Natural killer cell (primary cell): Measurements from ENCODE around the gene DPP4. TPM values are rescaled to one million over a fixed set of nuclear protein-coding genes. Genes with fewer than 3 reads are reported as not detected.
A peak's percentile ranks its signal among the peaks of the same experiment; 100 is the strongest.

Experiments
- ATAC-seq, 3 donors: fragments of 150-1000 bp in 2 of 3; fragments of 200-7000 bp in 1 of 3; cut with Tn5 transposase; 1 replicate in 1 of 3; 2 replicates in 2 of 3; pipeline ENCODE4 v1.10.0; 2021; ENCODE audit warnings: mild to moderate bottlenecking in 2 of 3, moderate library complexity in 2 of 3
- DNase-seq, 2 donors: peaks; one replicate each; pipeline versions ENCODE4 v3.0.0 to v3.0.0-alpha.2; 2013 to 2021; ENCODE audit warnings: mixed read lengths in 1 of 2
- H3K27ac ChIP-seq: one replicate; pipeline ENCODE4 v1.5.1; 2013; ENCODE audit warnings: mild to moderate bottlenecking, low read length
- H3K27me3 ChIP-seq: one replicate; pipeline ENCODE4 v1.6.1; 2013; ENCODE audit warnings: low read length; ENCODE audit not compliant: control insufficient read depth, insufficient read depth
- H3K36me3 ChIP-seq: one replicate; pipeline ENCODE4 v1.6.1; 2013; ENCODE audit warnings: low read length; ENCODE audit not compliant: control insufficient read depth, insufficient read depth
- H3K4me1 ChIP-seq: one replicate; pipeline ENCODE4 v1.6.1; 2013; ENCODE audit warnings: low read length; ENCODE audit not compliant: control insufficient read depth, insufficient read depth
- H3K4me3 ChIP-seq: one replicate; pipeline ENCODE4 v1.5.1; 2013; ENCODE audit warnings: low read length
- H3K9me3 ChIP-seq: one replicate; pipeline ENCODE4 v1.6.1; 2013; ENCODE audit warnings: low read length; ENCODE audit not compliant: control insufficient read depth, insufficient read depth
- H3K27ac Mint-ChIP-seq, 2 donors: one replicate each; pipeline ENCODE4 v1.8.0; 2022; ENCODE audit warnings: mild to moderate bottlenecking in 2 of 2, mixed read lengths in 2 of 2, moderate library complexity in 1 of 2
- H3K27me3 Mint-ChIP-seq, 2 donors: one replicate each; pipeline ENCODE4 v1.8.0; 2022; ENCODE audit warnings: low read depth in 2 of 2, mixed read lengths in 2 of 2
- H3K36me3 Mint-ChIP-seq: one replicate; pipeline ENCODE4 v1.8.0; 2022; ENCODE audit warnings: mixed read lengths
- H3K4me1 Mint-ChIP-seq, 2 donors: one replicate each; pipeline ENCODE4 v1.8.0; 2022; ENCODE audit warnings: mixed read lengths in 2 of 2
- H3K4me3 Mint-ChIP-seq: one replicate; pipeline ENCODE4 v1.8.0; 2022; ENCODE audit warnings: mild to moderate bottlenecking, moderate library complexity, mixed read lengths
- H3K9me3 Mint-ChIP-seq, 2 donors: one replicate each; pipeline ENCODE4 v1.8.0; 2022; ENCODE audit warnings: mixed read lengths in 2 of 2
- WGBS: methylation state at CpG from one replicate; pipeline ENCODE4 v1.1.7; 2013; ENCODE audit warnings: missing lambda C conversion rate; ENCODE audit not compliant: insufficient coverage; 5-methylcytosine and 5-hydroxymethylcytosine counted together
- intact Hi-C: fragments of 100-400 bp; cut with micrococcal nuclease; formaldehyde crosslinking; loops from one replicate; pipeline ENCODE4 v1.14.2; 2022
- total RNA-seq, 4 donors: library from RNA; stranded (reverse); fragments of 120-200 nt in 1 of 4; gene quantifications; one replicate each; pipeline versions ENCODE4 v1.2.3 to v1.2.4, GENCODE V29; 2013 to 2022
- TF ChIP-seq, protein P1 (sequence below): fragments of 200-600 bp; IDR thresholded peaks from one replicate; pipeline ENCODE4 v1.8.0; 2022; ENCODE audit warnings: antibody characterized with exemption

DPP4 gene
- total RNA-seq, 3 donors from 2014 or later (not counting 1 experiment from before 2014, with no cell fraction given): 1.8 to 2.3 (median 1.8) TPM

DNA sequence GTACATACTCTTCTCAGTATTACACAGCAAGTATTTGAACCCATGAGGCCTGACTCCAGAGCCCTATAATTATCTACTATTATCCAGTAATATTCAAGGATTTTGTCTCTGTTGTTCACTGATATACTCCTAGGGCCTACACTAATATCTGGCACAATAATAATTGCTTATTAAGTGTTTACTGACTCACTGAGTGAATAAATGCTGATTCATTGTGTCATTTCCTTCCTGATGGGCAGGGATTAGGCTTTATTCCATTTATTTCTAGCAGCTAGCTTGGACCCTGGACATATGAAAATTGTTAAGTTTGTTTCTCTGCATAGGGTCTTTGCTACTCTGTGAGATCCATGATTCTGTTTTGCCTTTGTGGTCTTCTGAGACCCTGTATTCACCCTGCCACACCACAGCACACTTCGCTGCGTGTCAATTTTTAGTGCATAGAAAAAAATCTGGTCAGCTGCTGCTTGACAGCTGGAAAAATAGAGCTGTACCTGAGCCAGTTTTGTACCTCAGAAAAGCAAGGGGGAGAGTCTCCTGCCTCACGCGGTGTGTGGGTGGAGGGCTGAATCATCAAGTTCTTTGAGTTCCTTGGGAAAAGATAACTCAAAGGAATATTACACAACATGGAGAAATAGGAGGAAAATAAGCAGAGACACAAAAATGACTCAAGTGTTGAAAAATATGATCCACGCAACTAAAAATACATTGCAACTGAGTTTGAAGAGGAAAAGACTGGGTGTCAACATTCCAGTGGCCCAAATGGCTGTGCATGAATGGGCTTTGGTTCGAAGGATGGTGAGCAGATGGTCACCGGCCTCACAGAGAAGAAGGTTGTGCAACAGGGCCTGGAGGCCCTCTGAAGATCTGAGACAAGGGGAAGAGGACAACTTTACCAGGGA lies 18.9 kb upstream of the DPP4 start:
- Histone ChIP-seq H3K27ac (no peak overlapping the region), H3K36me3 (no peaks in the 10 kb centered on the region), H3K4me3 (no peak overlapping the region), H3K4me1 (no peaks in the 10 kb centered on the region), H3K9me3 (no peaks in the 10 kb centered on the region), H3K27me3 (no peaks in the 10 kb centered on the region)
- Mint-ChIP-seq H3K9me3 (no peaks in the 10 kb centered on the region), H3K4me1 (no peaks in the 10 kb centered on the region), H3K27ac (no peak overlapping the region), H3K27me3 (peaks cover 0 to 4% of the 10 kb centered on the region in 2 donors), H3K36me3 (no peaks in the 10 kb centered on the region), H3K4me3 (no peak overlapping the region)
- 89% methylated on average over 7 of the region's 7 CpGs for WGBS
- TF ChIP-seq, protein P1, sequence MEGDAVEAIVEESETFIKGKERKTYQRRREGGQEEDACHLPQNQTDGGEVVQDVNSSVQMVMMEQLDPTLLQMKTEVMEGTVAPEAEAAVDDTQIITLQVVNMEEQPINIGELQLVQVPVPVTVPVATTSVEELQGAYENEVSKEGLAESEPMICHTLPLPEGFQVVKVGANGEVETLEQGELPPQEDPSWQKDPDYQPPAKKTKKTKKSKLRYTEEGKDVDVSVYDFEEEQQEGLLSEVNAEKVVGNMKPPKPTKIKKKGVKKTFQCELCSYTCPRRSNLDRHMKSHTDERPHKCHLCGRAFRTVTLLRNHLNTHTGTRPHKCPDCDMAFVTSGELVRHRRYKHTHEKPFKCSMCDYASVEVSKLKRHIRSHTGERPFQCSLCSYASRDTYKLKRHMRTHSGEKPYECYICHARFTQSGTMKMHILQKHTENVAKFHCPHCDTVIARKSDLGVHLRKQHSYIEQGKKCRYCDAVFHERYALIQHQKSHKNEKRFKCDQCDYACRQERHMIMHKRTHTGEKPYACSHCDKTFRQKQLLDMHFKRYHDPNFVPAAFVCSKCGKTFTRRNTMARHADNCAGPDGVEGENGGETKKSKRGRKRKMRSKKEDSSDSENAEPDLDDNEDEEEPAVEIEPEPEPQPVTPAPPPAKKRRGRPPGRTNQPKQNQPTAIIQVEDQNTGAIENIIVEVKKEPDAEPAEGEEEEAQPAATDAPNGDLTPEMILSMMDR: no peak
- intact Hi-C loops: no loop called here
- ATAC-seq (no peak), DNase-seq (no peak)

DNA sequence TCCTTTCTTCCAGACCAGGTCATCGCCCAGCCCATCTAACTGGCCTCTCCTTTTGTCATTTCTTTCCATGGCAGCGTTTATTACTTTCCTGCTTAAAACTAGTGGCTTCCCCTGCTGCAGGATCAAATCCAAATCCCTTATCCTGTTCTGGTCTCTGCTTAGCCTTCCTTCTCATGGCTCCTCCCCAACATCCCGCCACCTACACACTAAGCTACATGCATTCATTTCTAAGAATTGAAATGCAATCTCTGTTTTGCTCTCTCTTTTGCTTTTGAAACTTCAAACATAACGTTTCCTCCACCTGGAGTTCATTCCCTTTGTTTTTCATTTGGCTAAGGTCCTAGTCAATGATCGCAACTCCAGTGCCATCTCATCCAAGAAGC lies 18.0 kb upstream of the DPP4 start:
- Mint-ChIP-seq H3K27me3 (peaks cover 0 to 4% of the 10 kb centered on the region in 2 donors), H3K4me1 (no peaks in the 10 kb centered on the region), H3K27ac (no peak overlapping the region), H3K36me3 (no peaks in the 10 kb centered on the region), H3K9me3 (no peaks in the 10 kb centered on the region), H3K4me3 (no peak overlapping the region)
- H3K4me3 ChIP-seq: no peak overlapping the region
- H3K27me3 ChIP-seq: no peaks in the 10 kb centered on the region
- ATAC-seq: no peak
- 93% methylated on average over 5 of the region's 5 CpGs for WGBS
- no peak for DNase-seq
- H3K4me1 ChIP-seq: no peaks in the 10 kb centered on the region
- no peaks in the 10 kb centered on the region for H3K36me3 ChIP-seq
- intact Hi-C loops: no loop called here
- H3K9me3 ChIP-seq: no peaks in the 10 kb centered on the region
- TF ChIP-seq, protein P1: no peak
- H3K27ac ChIP-seq: no peak overlapping the region

DNA sequence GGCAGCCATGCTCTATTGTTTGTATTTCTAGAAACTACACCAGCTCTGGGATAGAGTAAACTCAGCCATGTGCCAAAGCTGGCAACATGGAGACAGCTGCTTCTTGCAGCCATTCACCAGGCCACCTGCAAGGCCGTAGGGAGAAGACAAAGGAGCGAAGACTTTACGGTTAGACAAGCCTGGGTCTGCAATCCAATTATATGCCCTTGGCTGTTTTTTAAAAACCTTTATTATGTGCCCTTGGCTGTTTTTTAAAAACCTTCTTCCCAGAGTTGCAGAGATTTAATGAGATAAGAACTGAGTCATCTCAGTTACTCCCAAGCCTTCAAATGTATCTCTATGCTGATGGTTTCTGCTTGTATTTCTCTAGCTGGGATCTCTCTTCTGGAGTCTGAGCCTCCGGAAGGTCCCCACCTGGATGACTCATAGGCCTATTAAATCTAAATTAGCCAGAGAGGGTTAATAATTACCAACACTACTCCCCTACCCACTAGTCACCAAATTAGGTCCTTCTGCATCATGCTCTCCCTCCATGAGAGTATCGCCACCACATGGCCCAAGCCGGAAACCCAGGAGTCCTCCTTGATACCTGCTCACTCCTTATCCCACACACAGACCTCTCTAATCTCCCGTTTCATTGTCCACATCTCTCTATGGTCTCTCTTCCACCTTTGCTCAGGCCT lies 17.5 kb upstream of the DPP4 start:
- no peak for ATAC-seq
- Mint-ChIP-seq H3K9me3 (no peaks in the 10 kb centered on the region), H3K27ac (no peak overlapping the region), H3K27me3 (peaks cover 0 to 4% of the 10 kb centered on the region in 2 donors), H3K4me1 (no peaks in the 10 kb centered on the region), H3K36me3 (no peaks in the 10 kb centered on the region), H3K4me3 (no peak overlapping the region)
- WGBS: 92% methylated on average over 7 of the region's 7 CpGs
- no peak overlapping the region for H3K27ac ChIP-seq
- H3K9me3 ChIP-seq: no peaks in the 10 kb centered on the region
- no peaks in the 10 kb centered on the region for H3K36me3 ChIP-seq
- no peak overlapping the region for H3K4me3 ChIP-seq
- intact Hi-C loops: no loop called here
- H3K27me3 ChIP-seq: no peaks in the 10 kb centered on the region
- H3K4me1 ChIP-seq: no peaks in the 10 kb centered on the region
- TF ChIP-seq, protein P1: no peak
- peak in 1 of 2 donors; percentile 37 for DNase-seq
